WTC11 (cell line): ENCODE results near the gene OCIAD1. TPM values are rescaled to one million over a fixed set of nuclear protein-coding genes. Genes with fewer than 3 reads are reported as not detected.

ENCODE experiments used
- AR ChIP-seq: fragments of 250-450 bp; sonication (Bioruptor Pico); IDR thresholded peaks from 2 replicates; pipeline ENCODE4 v1.9.0; 2021; ENCODE audit warnings: mild to moderate bottlenecking
- ARID4B ChIP-seq: sonication (generic); formaldehyde crosslinking; IDR thresholded peaks from 2 replicates; pipeline ENCODE4 v1.8.0; 2023; ENCODE audit warnings: missing genetic modification reagents, mild to moderate bottlenecking, borderline replicate concordance
- E2F4 ChIP-seq: sonication (generic); formaldehyde crosslinking; IDR thresholded peaks from 2 replicates; pipeline ENCODE4 v1.8.1; 2022; ENCODE audit warnings: low read depth, mild to moderate bottlenecking, moderate library complexity, missing genetic modification reagents, borderline replicate concordance
- EMX1 ChIP-seq: fragments of 250-450 bp; sonication (Bioruptor Pico); IDR thresholded peaks from 2 replicates; pipeline ENCODE4 v1.8.0; 2021; ENCODE audit warnings: mild to moderate bottlenecking
- ETV6 ChIP-seq: sonication (generic); formaldehyde crosslinking; IDR thresholded peaks from 2 replicates; pipeline ENCODE4 v1.8.1; 2022; ENCODE audit warnings: mild to moderate bottlenecking, missing genetic modification reagents
- FOXJ3 ChIP-seq: sonication (generic); formaldehyde crosslinking; IDR thresholded peaks from 2 replicates; pipeline ENCODE4 v1.9.0; 2021; ENCODE audit warnings: missing genetic modification reagents, mild to moderate bottlenecking, borderline replicate concordance
- FOXK1 ChIP-seq: sonication (generic); formaldehyde crosslinking; IDR thresholded peaks from 2 replicates; pipeline ENCODE4 v1.8.0; 2022; ENCODE audit warnings: mild to moderate bottlenecking, moderate library complexity, missing genetic modification reagents
- HMGXB4 ChIP-seq: sonication (generic); formaldehyde crosslinking; IDR thresholded peaks from 2 replicates; pipeline ENCODE4 v1.8.1; 2023; ENCODE audit warnings: mild to moderate bottlenecking, moderate library complexity, missing genetic modification reagents
- MAX ChIP-seq: sonication (generic); formaldehyde crosslinking; IDR thresholded peaks from 2 replicates; pipeline ENCODE4 v1.8.0; 2022; ENCODE audit warnings: mild to moderate bottlenecking, missing genetic modification reagents
- STAT6 ChIP-seq: sonication (generic); formaldehyde crosslinking; conservative IDR thresholded peaks from 2 replicates; pipeline ENCODE4 v1.8.1; 2023; ENCODE audit warnings: mild to moderate bottlenecking, low read depth, missing genetic modification reagents, moderate library complexity
- TEAD1 ChIP-seq: sonication (generic); formaldehyde crosslinking; IDR thresholded peaks from 2 replicates; pipeline ENCODE4 v1.8.0; 2022; ENCODE audit warnings: mild to moderate bottlenecking, missing genetic modification reagents
- TEAD4 ChIP-seq: sonication (generic); formaldehyde crosslinking; IDR thresholded peaks from 2 replicates; pipeline ENCODE4 v1.8.0; 2022; ENCODE audit warnings: mild to moderate bottlenecking, missing genetic modification reagents
- ZBTB21 ChIP-seq: sonication (generic); formaldehyde crosslinking; IDR thresholded peaks from 2 replicates; pipeline ENCODE4 v1.8.1; 2023; ENCODE audit warnings: mild to moderate bottlenecking, missing genetic modification reagents, borderline replicate concordance
- ZNF425 ChIP-seq: fragments of 250-450 bp; sonication (Bioruptor Pico); conservative IDR thresholded peaks from 2 replicates; pipeline ENCODE4 v1.9.0; 2021; ENCODE audit warnings: mild to moderate bottlenecking
- ZNF532 ChIP-seq: fragments of 250-450 bp; sonication (Bioruptor Pico); IDR thresholded peaks from 2 replicates; pipeline ENCODE4 v1.9.0; 2021; ENCODE audit warnings: mild to moderate bottlenecking, borderline replicate concordance
- total RNA-seq: library from RNA; stranded (reverse); gene quantifications from 3 replicates; pipeline ENCODE4 v1.2.3, GENCODE V29; 2021

OCIAD1 gene
- total RNA-seq, 1 experiment from 2014 or later: 135 TPM

GRCh38 chr4:48906206-48907173 lies 75.6 kb downstream of the OCIAD1 start, which contains the start of gene OCIAD2 (continued):
- TF ChIP-seq TEAD1 (0 out of 2 replicates have a peak, but pooled peaks have one; percentile 40), E2F4 (CRISPR knock-in tag) (no peak; the same call in 1 of the 2 replicates), ZNF425 (CRISPR knock-in tag) (no peak), HMGXB4 (CRISPR knock-in tag) (no peak; the same call in 1 of the 2 replicates), MAX (CRISPR knock-in tag) (peak; percentile 77), ARID4B (CRISPR knock-in tag) (no peak), FOXJ3 (CRISPR knock-in tag) (no peak), ETV6 (CRISPR knock-in tag) (no peak; the same call in 1 of the 2 replicates), ZNF532 (CRISPR knock-in tag) (no peak), ZBTB21 (CRISPR knock-in tag) (no peak), FOXK1 (CRISPR knock-in tag) (peak; percentile 82), EMX1 (CRISPR knock-in tag) (no peak), AR (no peak), STAT6 (CRISPR knock-in tag) (no peak), TEAD4 (CRISPR knock-in tag) (no peak)
